G401.6 (cell line): Measurements from ENCODE around the gene CELF2.

Source experiments
- FAIRE-seq: peaks from 2 replicates; lab custom pipeline; 2012; peaks lifted over from hg19 to GRCh38; lab: Jason Lieb, UNC

The CELF2 gene

DNA sequence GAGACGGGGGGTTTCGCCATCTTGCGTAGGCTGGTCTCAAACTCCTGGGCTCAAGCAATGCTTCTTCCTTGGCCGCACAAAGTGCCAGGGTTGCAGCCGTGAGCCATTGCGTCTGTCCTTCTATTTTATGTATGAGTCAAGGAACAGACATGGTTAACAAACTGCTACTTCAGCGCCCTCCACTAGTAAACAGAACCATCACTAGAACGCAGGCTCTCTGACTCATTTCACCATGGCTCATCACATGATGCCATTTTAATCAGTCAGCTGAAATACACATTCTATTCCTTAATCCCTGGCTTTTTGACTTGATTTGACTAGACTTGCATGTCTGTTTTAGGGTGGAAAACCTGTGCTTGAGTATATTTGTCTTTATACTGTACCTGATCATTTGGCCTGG is 41.3 kb downstream of the CELF2 start:
- no peak for FAIRE-seq

DNA sequence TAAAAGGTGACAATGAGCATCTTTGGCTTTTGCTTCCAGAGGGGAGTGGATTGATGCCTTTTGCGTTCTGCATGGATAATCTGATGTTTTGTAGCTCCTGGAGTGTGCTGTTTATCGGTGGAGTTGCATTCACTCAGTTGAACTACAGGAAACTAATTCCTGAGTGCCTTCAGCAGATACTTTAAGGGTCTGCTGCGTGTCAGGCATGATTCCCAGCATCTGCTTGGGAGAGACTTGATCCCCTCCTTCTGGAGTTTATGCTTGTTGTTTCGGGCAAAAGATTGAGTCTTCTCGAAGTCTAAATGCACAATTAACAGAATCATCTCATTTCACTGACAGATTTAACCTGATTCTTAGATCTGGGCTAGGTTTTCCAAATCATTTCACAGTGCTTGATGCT is 46.2 kb downstream of the CELF2 start:
- no peak for FAIRE-seq

GRCh38 chr10:11064832-11065231 is 47.2 kb downstream of the CELF2 start:
- no peak for FAIRE-seq

- FAIRE-seq = no peak
These were observed 47.9 kb downstream of the CELF2 start for GRCh38 chr10:11065567-11065966.

DNA sequence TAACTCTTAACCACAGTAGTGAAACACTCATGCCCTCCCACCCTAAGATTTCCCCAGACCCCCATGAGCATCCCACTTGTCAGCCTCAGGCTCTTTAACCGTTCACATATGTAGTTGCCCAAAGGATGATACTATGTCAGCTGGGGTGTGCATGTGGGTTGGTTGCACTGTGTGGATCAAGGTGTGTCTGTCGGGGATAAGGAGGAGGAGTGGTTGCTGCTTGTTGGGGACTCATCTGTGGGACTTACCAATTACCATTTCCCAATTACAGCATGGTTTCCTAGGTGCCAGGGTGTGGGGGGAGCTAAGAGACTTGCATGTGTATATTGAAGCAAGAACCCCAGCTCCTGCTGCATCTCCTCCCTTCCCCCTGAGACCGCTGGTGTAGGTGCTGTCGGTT is 48.8 kb downstream of the CELF2 start:
- no peak for FAIRE-seq

- FAIRE-seq = no peak
These were observed 51.4 kb downstream of the CELF2 start for GRCh38 chr10:11068861-11069633.

- no peak for FAIRE-seq
These were observed 55.7 kb downstream of the CELF2 start for GRCh38 chr10:11073410-11073809.

- FAIRE-seq = no peak
These were observed 57.0 kb downstream of the CELF2 start for GRCh38 chr10:11074536-11075267.

- FAIRE-seq = no peak
These were observed 58.5 kb downstream of the CELF2 start for GRCh38 chr10:11076221-11076620.

DNA sequence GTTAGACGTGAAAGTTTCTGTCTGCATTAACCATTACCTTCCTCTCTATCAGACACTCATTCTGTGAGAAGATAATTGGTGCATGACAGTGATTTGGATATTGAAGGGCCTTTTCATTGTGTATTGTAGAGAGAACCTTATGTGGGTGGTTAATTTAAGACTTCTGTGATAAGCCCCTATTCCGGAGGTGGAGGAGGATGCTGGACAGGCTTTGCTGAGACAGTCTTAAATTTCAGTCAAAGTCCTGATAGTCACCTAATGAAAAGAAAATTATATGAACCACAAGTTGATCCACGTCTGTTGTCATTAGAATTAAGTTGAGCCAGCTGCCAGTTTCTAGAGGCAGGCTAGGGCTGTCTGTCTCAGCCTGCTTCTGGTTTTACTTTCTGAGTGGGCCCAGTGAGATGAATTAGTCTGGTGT is 62.9 kb downstream of the CELF2 start:
- no peak for FAIRE-seq

GRCh38 chr10:11081408-11081807 is 63.7 kb downstream of the CELF2 start:
- FAIRE-seq = no peak

GRCh38 chr10:11082526-11082925 is 64.9 kb downstream of the CELF2 start:
- FAIRE-seq = no peak

DNA sequence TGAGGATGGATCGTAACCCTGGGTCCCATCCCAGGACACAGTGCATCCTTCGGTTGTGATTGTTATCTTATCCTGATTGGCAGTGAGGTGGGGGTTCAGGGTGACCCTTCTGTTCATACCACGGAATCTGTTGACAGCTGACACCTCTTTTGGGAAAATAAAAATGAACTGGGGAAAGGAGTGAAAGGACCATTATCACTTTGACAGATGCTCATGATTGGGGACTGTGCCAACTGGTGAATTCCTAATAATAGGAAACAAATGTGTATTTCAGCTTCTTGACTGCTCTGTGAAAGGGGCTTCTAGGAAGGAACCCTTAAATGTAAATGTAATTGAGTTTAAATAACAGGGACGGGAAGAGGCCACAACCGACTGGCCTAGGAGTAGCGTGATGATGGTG is 65.4 kb downstream of the CELF2 start:
- no peak for FAIRE-seq

GRCh38 chr10:11085545-11085944 is 67.9 kb downstream of the CELF2 start:
- FAIRE-seq = no peak

DNA sequence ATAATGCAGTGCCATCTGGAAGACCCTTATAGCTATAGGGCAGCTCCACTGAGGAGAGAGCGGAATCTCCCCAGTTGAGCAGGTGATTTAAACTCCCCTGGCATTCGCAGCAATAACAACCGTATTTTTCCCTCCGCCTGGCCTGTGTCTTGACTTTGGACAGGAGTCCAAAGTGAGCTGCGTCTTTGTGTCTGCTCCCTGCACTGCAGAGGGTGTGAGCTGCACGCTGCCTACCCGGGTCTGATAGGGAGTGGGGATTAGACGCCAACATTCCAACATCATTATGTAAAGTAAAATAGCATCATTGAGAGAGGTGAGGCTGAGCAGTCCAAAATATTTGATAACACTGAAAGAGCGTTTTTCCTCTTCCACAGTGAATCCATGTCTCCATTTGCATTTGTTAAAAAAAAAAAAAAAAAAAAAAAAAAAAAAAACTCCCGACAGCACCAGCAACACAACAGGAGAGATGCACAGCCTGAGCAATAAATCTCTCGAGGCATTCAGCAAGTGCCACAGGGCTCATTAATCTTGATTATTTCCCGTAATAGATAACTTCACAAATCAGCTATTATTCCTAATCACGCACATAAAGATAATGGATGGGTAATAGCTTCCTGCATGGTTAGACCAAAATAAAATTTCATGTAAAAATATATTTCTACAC is 68.6 kb downstream of the CELF2 start:
- no peak for FAIRE-seq

- FAIRE-seq = no peak
These were observed 69.7 kb downstream of the CELF2 start for GRCh38 chr10:11087372-11087771.

DNA sequence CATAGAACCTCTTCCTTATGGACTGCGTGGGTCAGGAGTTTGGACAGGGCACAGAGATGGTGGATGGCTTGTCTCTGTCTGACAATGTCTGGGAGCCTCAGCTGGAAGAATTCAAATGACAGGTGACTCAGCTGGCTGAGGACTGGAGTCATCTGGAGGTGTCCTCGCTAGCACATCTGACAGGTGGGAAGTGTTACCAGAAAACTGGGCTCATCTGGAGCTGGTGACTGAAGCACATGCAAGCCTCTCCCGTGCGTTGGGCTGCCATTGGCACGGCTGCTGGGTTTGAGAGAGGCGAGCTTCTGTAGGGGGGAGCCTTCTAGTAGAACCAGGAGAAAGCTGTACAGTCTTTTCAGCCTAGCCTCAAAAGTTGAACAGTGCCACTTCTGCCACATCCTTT is 71.0 kb downstream of the CELF2 start:
- no peak for FAIRE-seq

DNA sequence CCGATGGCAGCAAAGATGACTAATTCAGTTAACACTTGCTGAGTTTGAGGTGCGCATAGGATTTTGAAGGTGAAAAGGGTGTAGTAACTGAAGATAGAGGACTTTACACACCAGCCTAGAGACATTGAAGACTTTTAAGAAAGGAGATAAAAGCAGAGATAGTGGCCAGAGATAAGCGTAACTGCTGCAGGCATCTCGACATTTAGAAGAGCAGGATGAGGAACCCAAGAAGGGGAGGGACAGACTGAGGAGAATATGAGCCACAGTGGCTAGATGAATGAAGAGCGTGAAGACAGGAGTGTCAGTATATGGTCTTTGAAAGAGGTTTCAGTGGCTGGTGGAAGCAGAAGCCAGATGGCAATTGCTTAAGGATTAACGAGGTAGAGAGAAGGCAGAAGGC is 71.6 kb downstream of the CELF2 start:
- FAIRE-seq = no peak

DNA sequence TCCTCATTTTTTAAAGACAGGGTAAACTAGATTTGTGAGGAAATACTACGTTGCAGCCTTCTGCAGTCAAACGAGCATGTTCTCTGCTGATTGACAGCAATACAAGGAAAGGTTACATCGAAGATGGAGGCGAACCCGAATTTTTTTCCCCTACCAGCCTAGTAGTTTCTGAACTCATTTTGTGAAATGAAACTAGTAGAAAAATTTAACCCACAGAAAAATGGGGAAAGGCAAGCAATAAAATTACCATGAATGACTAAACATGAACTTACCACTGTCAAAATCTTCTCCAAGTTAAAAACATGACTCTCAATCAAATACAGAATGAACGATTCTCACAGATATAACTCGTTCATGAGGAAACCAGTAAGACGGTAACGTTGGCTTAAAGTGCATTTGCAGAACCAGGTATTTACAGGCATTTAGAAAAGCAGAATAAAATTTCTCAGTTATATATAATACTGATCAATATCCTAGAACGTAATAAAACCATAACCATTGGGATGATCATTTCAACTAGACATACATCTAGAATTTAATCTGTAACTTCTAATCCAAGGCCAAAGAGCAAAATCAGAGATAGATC is 73.9 kb downstream of the CELF2 start:
- FAIRE-seq = no peak

- no peak for FAIRE-seq
These were observed 76.4 kb downstream of the CELF2 start for GRCh38 chr10:11093771-11094736.

DNA sequence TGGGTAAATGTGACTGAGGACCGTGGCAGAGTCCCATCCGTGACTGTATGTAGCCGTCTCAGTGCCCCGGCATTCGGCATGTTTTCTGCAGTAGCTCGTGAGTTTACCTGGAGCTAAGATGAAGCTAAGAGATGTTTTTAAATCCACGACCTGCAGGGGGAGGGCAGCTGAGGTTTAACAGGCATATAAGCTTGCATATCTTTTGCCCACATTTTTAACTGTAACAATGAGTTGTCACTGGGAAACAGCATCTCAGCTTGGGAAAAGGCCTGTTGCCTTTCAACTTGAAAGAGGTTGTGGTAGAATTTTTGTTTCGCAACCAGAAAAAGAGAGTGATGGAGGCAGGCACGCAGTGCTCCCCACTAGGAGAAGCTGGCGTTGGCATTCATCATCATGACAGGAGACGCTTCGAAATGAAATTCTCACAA is 77.7 kb downstream of the CELF2 start:
- no peak for FAIRE-seq

GRCh38 chr10:11096422-11096821 is 78.8 kb downstream of the CELF2 start:
- no peak for FAIRE-seq
